Activated CD4-positive, alpha-beta memory T cell treated with anti-CD3 and anti-CD28 coated beads for 36 hours (primary cell): Measurements from ENCODE around the gene GULP1. TPM values are rescaled to one million over a fixed set of nuclear protein-coding genes. Genes with fewer than 3 reads are reported as not detected.

Experiments
- CTCF ChIA-PET: fragments of 350-600 bp; sonication (Branson Sonifier 250); formaldehyde crosslinking; loops from one replicate; lab custom pipeline; 2021; ENCODE audit warnings: antibody characterized with exemption, inconsistent platforms; lab: Charles Lee
- POLR2A ChIA-PET: fragments of 350-600 bp; sonication (Branson Sonifier 250); formaldehyde crosslinking; loops from one replicate; lab custom pipeline; 2021; ENCODE audit warnings: antibody characterized with exemption; lab: Charles Lee
- DNase-seq: peaks from one replicate; pipeline ENCODE4 v3.0.0-alpha.2; 2020
- H3K27ac Mint-ChIP-seq: one replicate; pipeline ENCODE4 v1.8.0; 2021; ENCODE audit warnings: mixed read lengths
- H3K27me3 Mint-ChIP-seq: one replicate; pipeline ENCODE4 v1.8.0; 2021; ENCODE audit warnings: mixed read lengths
- H3K36me3 Mint-ChIP-seq: one replicate; pipeline ENCODE4 v1.8.0; 2021; ENCODE audit warnings: mixed read lengths
- H3K4me1 Mint-ChIP-seq: one replicate; pipeline ENCODE4 v1.8.0; 2021; ENCODE audit warnings: low read depth, mixed read lengths
- H3K4me3 Mint-ChIP-seq: one replicate; pipeline ENCODE4 v1.8.0; 2021; ENCODE audit warnings: mild to moderate bottlenecking, mixed read lengths
- H3K9me3 Mint-ChIP-seq: one replicate; pipeline ENCODE4 v1.8.0; 2021; ENCODE audit warnings: mixed read lengths
- intact Hi-C: fragments of 100-400 bp; cut with micrococcal nuclease; formaldehyde crosslinking; loops from one replicate; pipeline ENCODE4 v1.15.1; 2023
- total RNA-seq, 2 experiments: library from RNA; stranded (reverse); gene quantifications; one replicate each; pipeline ENCODE4 v1.2.3, GENCODE V29; 2021

Gene GULP1
- total RNA-seq, 2 experiments from 2014 or later, result not detected

DNA sequence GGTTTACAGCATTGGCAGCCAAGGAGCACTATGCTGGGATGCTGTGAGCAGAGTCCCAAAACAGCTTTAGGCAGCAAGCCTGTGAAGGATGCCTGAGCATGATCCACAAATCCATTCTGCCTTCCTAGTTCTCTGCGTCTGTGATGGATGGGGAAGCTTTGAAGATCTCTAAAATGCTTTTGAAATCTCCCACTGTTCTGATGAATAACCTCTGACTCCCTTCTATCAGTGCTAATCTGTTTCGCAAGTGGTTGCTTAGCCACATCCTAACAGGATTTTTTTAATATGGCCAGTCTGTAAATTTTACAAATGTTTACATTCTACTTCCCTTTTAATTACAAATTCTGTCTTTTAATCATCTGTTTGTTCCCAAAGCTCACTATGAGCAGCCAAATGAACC is 319.2 kb downstream of the GULP1 start:
- H3K4me3 Mint-ChIP-seq, result no peak overlapping the region
- H3K36me3 Mint-ChIP-seq, result no peaks in the 10 kb centered on the region
- H3K27me3 Mint-ChIP-seq, result no peaks in the 10 kb centered on the region
- intact Hi-C loops, result no loop called here
- H3K9me3 Mint-ChIP-seq, result peaks cover 1% of the 10 kb centered on the region
- ChIA-PET CTCF (no interaction called here), POLR2A (no interaction called here)
- H3K4me1 Mint-ChIP-seq, result no peaks in the 10 kb centered on the region
- DNase-seq, result no peak
- no peak overlapping the region for H3K27ac Mint-ChIP-seq

- Mint-ChIP-seq H3K9me3 (no peaks in the 10 kb centered on the region), H3K27me3 (no peaks in the 10 kb centered on the region), H3K4me1 (no peaks in the 10 kb centered on the region), H3K27ac (no peak overlapping the region), H3K4me3 (no peak overlapping the region), H3K36me3 (no peaks in the 10 kb centered on the region)
- CTCF ChIA-PET, result no interaction called here
- no peak for DNase-seq
- intact Hi-C loops, result no loop called here
- POLR2A ChIA-PET, result no interaction called here
These were observed 327.5 kb downstream of the GULP1 start for GRCh38 chr2:188619146-188619545.

GRCh38 chr2:188620916-188621315 is 329.2 kb downstream of the GULP1 start:
- Mint-ChIP-seq H3K9me3 (no peaks in the 10 kb centered on the region), H3K27ac (no peak overlapping the region), H3K36me3 (no peaks in the 10 kb centered on the region), H3K27me3 (no peaks in the 10 kb centered on the region), H3K4me1 (no peaks in the 10 kb centered on the region), H3K4me3 (no peak overlapping the region)
- CTCF ChIA-PET, result no interaction called here
- intact Hi-C loops, result no loop called here
- POLR2A ChIA-PET, result no interaction called here
- DNase-seq, result no peak

- no peaks in the 10 kb centered on the region for H3K36me3 Mint-ChIP-seq
- H3K4me1 Mint-ChIP-seq, result no peaks in the 10 kb centered on the region
- ChIA-PET POLR2A (no interaction called here), CTCF (no interaction called here)
- intact Hi-C loops, result no loop called here
- no peak for DNase-seq
- H3K9me3 Mint-ChIP-seq, result no peaks in the 10 kb centered on the region
- no peak overlapping the region for H3K4me3 Mint-ChIP-seq
- H3K27ac Mint-ChIP-seq, result no peak overlapping the region
- no peaks in the 10 kb centered on the region for H3K27me3 Mint-ChIP-seq
These were observed 331.1 kb downstream of the GULP1 start for GRCh38 chr2:188622601-188623260.

GRCh38 chr2:188623995-188624643 is 332.4 kb downstream of the GULP1 start:
- no peaks in the 10 kb centered on the region for H3K36me3 Mint-ChIP-seq

DNA sequence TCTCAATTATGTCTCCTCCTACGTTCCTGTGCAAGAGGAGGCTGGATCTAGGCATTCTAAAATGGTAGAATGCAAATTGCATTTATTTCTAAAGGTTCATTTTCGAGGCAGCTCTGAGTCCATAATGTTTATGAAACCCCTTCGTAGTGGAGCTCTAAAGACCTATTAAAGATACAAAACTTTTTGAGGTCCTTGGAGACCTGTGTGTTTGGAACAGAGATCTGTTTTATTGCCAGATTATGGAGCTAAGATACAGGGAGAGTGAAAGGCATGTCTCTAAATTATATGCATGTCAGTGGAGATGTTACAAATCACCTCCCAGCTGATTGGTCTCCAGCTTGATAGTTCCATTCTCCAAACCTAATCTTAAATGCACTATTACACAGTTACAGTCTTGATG is 335.8 kb downstream of the GULP1 start:
- DNase-seq, result no peak
- H3K4me1 Mint-ChIP-seq, result no peaks in the 10 kb centered on the region
- no peak overlapping the region for H3K27ac Mint-ChIP-seq
- no peak overlapping the region for H3K4me3 Mint-ChIP-seq
- intact Hi-C loops, result no loop called here
- no peaks in the 10 kb centered on the region for H3K36me3 Mint-ChIP-seq
- ChIA-PET POLR2A (no interaction called here), CTCF (no interaction called here)
- no peaks in the 10 kb centered on the region for H3K27me3 Mint-ChIP-seq
- H3K9me3 Mint-ChIP-seq, result no peaks in the 10 kb centered on the region

More at GRCh38 chr2:188623995-188624643, 332.4 kb downstream of the GULP1 start:
- Mint-ChIP-seq H3K27ac (no peak overlapping the region), H3K27me3 (no peaks in the 10 kb centered on the region), H3K4me3 (no peak overlapping the region), H3K4me1 (no peaks in the 10 kb centered on the region), H3K9me3 (no peaks in the 10 kb centered on the region)
- no peak for DNase-seq
- ChIA-PET POLR2A (no interaction called here), CTCF (no interaction called here)
- intact Hi-C loops, result no loop called here

DNA sequence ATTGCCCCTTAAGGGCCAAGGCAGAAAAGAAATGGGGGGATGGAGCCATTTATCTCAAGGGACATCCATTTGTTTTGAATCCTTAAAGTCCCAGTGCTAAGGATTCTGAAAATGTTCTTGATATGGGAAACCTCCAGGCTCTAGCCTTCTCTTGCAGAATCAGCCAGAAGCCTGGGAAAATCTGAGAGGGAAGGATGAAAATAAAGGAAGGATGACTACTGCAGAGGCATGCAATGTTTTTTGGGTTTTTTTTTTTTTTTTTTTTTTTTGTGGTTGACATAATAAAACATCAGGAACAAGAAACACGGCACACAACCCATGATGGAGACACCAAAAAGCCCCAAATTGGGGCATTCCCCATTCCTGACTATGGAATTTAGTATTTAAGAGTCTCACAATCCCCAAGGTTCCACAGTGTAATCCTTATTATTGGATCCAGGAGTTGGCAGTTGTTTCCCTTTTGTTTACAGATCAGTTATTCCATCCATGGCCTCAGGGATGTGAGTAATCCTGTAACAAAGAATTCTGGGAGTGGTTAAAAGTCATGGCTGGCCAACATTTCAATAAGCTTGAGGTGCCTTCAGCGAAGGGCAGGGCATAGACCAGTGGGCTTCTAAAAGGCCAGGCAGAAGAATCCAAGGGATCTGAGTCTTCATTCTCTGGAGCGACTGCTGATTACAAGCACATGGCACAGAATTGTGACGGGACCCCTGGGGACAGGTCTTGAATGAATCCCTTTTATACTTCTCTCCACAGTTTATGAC is 337.5 kb downstream of the GULP1 start:
- ChIA-PET CTCF (no interaction called here), POLR2A (no interaction called here)
- Mint-ChIP-seq H3K36me3 (no peaks in the 10 kb centered on the region), H3K4me3 (no peak overlapping the region), H3K27ac (no peak overlapping the region), H3K27me3 (no peaks in the 10 kb centered on the region), H3K9me3 (no peaks in the 10 kb centered on the region), H3K4me1 (no peaks in the 10 kb centered on the region)
- no peak for DNase-seq
- intact Hi-C loops, result no loop called here

DNA sequence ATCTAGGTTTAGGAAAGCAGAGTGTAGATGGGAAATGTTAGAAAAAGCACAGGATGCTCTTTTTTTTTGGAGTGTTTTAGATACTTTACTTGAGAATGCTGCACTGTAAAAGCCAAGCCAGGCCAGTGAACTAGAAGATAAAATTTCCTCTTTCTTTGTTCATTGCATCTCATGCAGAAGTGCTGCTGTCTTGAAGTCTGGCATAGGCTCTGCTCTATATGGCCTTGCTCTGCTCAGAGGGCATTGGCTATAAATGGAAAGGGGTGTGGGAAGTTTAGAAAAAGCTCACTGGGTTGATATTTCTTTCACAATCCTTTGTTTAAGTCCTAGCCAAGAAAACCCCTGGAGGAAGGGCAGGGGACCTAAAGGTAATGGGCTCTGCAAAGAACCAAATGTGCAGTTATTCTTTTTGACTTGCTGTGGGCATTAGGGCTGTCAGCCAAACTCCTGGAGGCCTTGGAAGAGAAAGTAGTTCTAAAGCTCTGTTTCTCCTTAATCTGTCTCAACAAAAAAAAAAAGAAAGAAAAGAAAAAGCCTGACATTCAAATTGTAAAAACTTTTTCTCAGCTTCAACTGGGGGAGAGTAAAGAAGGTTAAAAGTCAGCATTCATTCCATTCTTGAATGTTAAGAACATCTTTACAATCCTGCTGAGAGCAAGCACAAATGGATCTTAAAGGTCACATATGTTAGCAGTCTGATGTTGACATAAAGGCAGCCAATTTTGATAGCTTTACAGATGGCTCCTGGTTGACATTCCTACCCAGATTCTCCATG is 338.3 kb downstream of the GULP1 start:
- no peak for DNase-seq
- Mint-ChIP-seq H3K9me3 (no peaks in the 10 kb centered on the region), H3K4me3 (no peak overlapping the region), H3K27me3 (no peaks in the 10 kb centered on the region), H3K36me3 (no peaks in the 10 kb centered on the region), H3K4me1 (no peaks in the 10 kb centered on the region), H3K27ac (no peak overlapping the region)
- CTCF ChIA-PET, result no interaction called here
- POLR2A ChIA-PET, result no interaction called here
- intact Hi-C loops, result no loop called here

DNA sequence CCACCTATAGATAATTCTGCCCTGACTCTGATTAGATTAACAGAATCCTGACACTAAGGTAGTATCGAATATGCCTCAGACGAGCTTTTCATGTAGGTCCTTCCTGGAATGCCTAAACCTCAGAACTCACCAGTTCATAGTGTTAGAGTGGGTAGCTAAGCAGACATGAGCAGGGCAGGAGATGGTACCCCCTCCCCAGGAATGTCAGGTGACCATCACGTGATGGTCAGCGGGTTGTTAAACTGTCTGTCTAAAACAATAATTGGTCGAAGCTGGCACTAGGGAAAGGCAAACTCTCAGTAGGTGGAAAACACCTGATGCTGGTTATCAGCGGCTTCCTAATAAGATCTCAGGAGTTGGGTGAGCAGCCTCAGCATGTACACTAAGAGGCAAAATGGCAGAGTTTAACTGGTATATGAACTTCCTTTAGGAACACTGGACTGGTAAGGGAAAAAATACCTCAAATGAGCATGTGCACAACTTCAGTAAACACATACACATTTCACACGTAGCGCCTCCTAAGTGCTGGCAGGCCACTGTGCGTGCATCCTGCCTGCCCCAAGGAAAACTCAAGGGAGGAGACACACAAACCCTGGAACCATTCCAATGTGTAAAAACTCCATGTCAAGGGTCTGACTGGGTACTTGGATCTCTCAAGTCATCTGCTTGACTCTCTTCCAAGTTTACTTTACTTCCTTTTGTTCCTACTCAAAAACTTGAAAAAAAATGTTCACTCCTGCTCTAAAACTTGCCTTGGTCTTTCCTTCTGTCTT is 339.5 kb downstream of the GULP1 start:
- no peak overlapping the region for H3K4me3 Mint-ChIP-seq
- ChIA-PET CTCF (no interaction called here), POLR2A (no interaction called here)
- H3K4me1 Mint-ChIP-seq, result no peaks in the 10 kb centered on the region
- H3K9me3 Mint-ChIP-seq, result no peaks in the 10 kb centered on the region
- H3K36me3 Mint-ChIP-seq, result no peaks in the 10 kb centered on the region
- H3K27ac Mint-ChIP-seq, result no peak overlapping the region
- intact Hi-C loops, result no loop called here
- no peak for DNase-seq
- H3K27me3 Mint-ChIP-seq, result no peaks in the 10 kb centered on the region

GRCh38 chr2:188634656-188635055 is 343.0 kb downstream of the GULP1 start:
- CTCF ChIA-PET, result no interaction called here
- no peaks in the 10 kb centered on the region for H3K4me1 Mint-ChIP-seq
- intact Hi-C loops, result no loop called here

More at GRCh38 chr2:188634656-188635055, 343.0 kb downstream of the GULP1 start:
- no peaks in the 10 kb centered on the region for H3K27me3 Mint-ChIP-seq
- no peak for DNase-seq
- POLR2A ChIA-PET, result no interaction called here
- H3K27ac Mint-ChIP-seq, result no peak overlapping the region
- no peaks in the 10 kb centered on the region for H3K36me3 Mint-ChIP-seq
- no peaks in the 10 kb centered on the region for H3K9me3 Mint-ChIP-seq
- no peak overlapping the region for H3K4me3 Mint-ChIP-seq
